Aorta (tissue), 5 donors: Measurements from ENCODE around the gene NSD1. TPM values are rescaled to one million over a fixed set of nuclear protein-coding genes. Genes with fewer than 3 reads are reported as not detected.

Experiments used
- ATAC-seq: fragments of 200-7000 bp; cut with Tn5 transposase; one replicate; pipeline ENCODE4 v1.9.1; 2022; ENCODE audit warnings: moderate library complexity; ENCODE audit not compliant: low FRiP score
- DNase-seq, 2 donors: peaks; one replicate each; pipeline ENCODE4 v3.0.0-alpha.2; 2020
- H3K27ac ChIP-seq, 2 donors: one replicate each; pipeline ENCODE4 v1.5.1; 2013; ENCODE audit warnings: low read length in 2 of 2, mild to moderate bottlenecking in 2 of 2, moderate library complexity in 2 of 2, control low read depth in 1 of 2, inconsistent platforms in 1 of 2, low read depth in 1 of 2
- H3K27me3 ChIP-seq, 2 donors: one replicate each; pipeline ENCODE4 v1.6.1; 2013; ENCODE audit warnings: control low read depth in 1 of 2, low read length in 1 of 2, mild to moderate bottlenecking in 1 of 2, moderate library complexity in 1 of 2; ENCODE audit not compliant: insufficient read depth in 2 of 2, control insufficient read depth in 1 of 2
- H3K36me3 ChIP-seq, 2 donors: one replicate each; pipeline ENCODE4 v1.6.1; 2013; ENCODE audit warnings: control low read depth in 1 of 2, low read length in 1 of 2, mild to moderate bottlenecking in 1 of 2; ENCODE audit not compliant: insufficient read depth in 2 of 2, control insufficient read depth in 1 of 2
- H3K4me1 ChIP-seq, 2 donors: one replicate each; pipeline ENCODE4 v1.6.1; 2013; ENCODE audit warnings: low read length in 2 of 2, control low read depth in 1 of 2, mild to moderate bottlenecking in 1 of 2, moderate library complexity in 1 of 2; ENCODE audit not compliant: insufficient read depth in 2 of 2, control insufficient read depth in 1 of 2
- H3K4me3 ChIP-seq, 2 donors: one replicate each; pipeline ENCODE4 v1.5.1; 2013; ENCODE audit warnings: low read length in 2 of 2, control low read depth in 1 of 2, mild to moderate bottlenecking in 1 of 2
- H3K9me3 ChIP-seq: one replicate; pipeline ENCODE4 v1.6.1; 2013; ENCODE audit warnings: mild to moderate bottlenecking, low read length; ENCODE audit not compliant: control insufficient read depth
- WGBS, 2 donors: extraction: QIAGEN DNeasy Blood & Tissue Kit; methylation state at CpG; one replicate each; pipeline ENCODE4 v1.1.7; 2013; 5-methylcytosine and 5-hydroxymethylcytosine counted together
- intact Hi-C, 2 donors: fragments of 100-400 bp; cut with DNase I; formaldehyde crosslinking; loops; one replicate each; pipeline versions ENCODE4 v1.14.2 to v1.15.0; 2022
- polyA plus RNA-seq, 2 donors: library from polyadenylated mRNA; stranded (reverse); fragments of 200-250 nt; gene quantifications; one replicate each; pipeline ENCODE4 v1.2.3, GENCODE V29; 2013
- total RNA-seq, 2 donors: library from RNA; stranded (reverse); fragmentation: NEBNext Ultra II Directional; extraction: Animal tissue kit (Norgen Biotek cat#: 25700); gene quantifications; one replicate each; pipeline ENCODE4 v1.2.1, GENCODE V29; 2021
- donor health status: healthy with polysubstance abuse.
- donor health status: Bipolar disorder and iron deficiency.
- donor health status: DM: no; HTN: no; CAD: no.
- donor health status: DM: no; HTN: no; CAD: no.
- donor health status: DM: yes; HTN: yes; CAD: no.

Gene NSD1
- total and polyA plus RNA-seq, 4 donors: 6.8 to 96.9 (median 35.3) TPM

DNA sequence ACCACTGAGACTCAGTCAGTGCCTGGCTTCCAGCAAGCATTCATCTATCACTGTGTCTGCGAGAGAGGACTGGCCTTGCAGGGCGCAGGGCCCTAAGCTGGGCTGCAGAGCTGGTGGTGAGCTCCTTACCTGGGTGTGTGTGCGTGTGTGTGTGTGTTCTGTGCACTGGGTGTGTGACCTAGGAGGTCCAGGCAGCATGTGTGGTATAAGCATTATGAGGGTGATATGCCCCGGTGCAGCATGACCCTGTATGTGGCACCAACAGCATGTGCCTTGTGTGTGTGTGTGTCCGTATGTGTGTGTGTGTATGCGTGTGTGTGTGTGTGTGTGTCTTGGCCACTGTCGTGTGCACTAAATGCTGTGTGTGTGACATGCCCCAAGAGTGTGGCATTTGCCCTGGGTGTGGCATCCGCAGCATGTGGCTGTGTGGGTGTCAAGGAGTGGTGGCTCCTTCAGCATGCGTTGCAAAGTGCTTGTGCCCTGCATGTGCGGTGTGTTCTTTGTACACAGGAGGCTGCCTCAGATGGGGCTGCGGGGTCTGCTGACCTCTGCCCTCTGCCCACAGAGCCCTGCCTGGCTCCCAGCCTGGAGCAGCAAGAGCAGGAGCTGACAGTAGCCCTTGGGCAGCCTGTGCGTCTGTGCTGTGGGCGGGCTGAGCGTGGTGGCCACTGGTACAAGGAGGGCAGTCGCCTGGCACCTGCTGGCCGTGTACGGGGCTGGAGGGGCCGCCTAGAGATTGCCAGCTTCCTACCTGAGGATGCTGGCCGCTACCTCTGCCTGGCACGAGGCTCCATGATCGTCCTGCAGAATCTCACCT is 43.5 kb upstream of the NSD1 start:
- ATAC-seq: no peak
- no peaks in the 10 kb centered on the region for H3K36me3 ChIP-seq
- 84 to 85% methylated on average over 21 of the region's 21 CpGs for WGBS, 2 donors
- intact Hi-C loops: no loop called here
- no peak overlapping the region for H3K4me3 ChIP-seq
- no peaks in the 10 kb centered on the region for H3K9me3 ChIP-seq
- no peaks in the 10 kb centered on the region for H3K27me3 ChIP-seq
- DNase-seq: no peak
- H3K27ac ChIP-seq: no peak overlapping the region
- H3K4me1 ChIP-seq: no peaks in the 10 kb centered on the region

DNA sequence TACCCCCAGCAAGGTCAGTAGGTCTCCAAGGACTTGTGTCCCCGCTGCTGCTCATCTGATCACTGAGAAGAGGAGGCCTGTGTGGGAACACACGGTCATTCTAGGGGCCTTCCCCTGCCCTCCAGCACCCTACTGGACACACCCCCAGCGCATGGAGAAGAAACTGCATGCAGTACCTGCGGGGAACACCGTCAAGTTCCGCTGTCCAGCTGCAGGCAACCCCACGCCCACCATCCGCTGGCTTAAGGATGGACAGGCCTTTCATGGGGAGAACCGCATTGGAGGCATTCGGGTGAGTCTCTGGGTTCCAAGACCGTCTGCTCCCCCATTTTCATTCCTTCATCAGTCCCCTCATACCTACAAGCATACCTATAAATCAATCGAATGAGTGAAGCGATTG is 42.8 kb upstream of the NSD1 start:
- no peaks in the 10 kb centered on the region for H3K36me3 ChIP-seq
- no peaks in the 10 kb centered on the region for H3K4me1 ChIP-seq
- no peak overlapping the region for H3K4me3 ChIP-seq
- H3K27ac ChIP-seq: no peak overlapping the region
- WGBS, 2 donors: 93 to 94% methylated on average over 13 of the region's 13 CpGs
- ATAC-seq (no peak), DNase-seq (no peak)
- H3K9me3 ChIP-seq: no peaks in the 10 kb centered on the region
- intact Hi-C loops: no loop called here
- no peaks in the 10 kb centered on the region for H3K27me3 ChIP-seq

DNA sequence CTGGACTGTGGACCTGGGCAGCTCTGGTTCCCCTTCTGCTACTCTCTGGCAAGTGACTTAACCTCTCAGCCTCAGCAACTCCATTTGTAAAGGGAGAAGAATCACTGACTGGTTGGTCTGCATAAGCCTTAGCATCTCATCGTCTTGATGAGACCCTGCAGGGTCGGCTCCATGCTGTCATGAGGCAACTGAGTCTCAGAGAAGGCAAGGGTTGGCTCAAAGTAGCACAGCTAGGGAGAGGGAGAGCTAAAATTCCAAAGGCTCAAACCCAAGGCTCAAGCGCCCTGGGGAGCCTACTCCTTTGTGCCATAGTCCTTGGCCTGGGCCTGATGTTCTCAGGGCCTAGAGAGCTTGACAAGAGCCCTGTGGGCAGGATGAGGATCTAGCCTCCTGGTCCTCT is 42.3 kb upstream of the NSD1 start:
- H3K4me1 ChIP-seq: no peaks in the 10 kb centered on the region
- 88 to 89% methylated on average over 3 of the region's 3 CpGs for WGBS, 2 donors
- H3K27me3 ChIP-seq: no peaks in the 10 kb centered on the region
- H3K36me3 ChIP-seq: no peaks in the 10 kb centered on the region
- DNase-seq (no peak), ATAC-seq (no peak)
- no peak overlapping the region for H3K27ac ChIP-seq
- intact Hi-C loops: no loop called here
- no peaks in the 10 kb centered on the region for H3K9me3 ChIP-seq
- H3K4me3 ChIP-seq: no peak overlapping the region

DNA sequence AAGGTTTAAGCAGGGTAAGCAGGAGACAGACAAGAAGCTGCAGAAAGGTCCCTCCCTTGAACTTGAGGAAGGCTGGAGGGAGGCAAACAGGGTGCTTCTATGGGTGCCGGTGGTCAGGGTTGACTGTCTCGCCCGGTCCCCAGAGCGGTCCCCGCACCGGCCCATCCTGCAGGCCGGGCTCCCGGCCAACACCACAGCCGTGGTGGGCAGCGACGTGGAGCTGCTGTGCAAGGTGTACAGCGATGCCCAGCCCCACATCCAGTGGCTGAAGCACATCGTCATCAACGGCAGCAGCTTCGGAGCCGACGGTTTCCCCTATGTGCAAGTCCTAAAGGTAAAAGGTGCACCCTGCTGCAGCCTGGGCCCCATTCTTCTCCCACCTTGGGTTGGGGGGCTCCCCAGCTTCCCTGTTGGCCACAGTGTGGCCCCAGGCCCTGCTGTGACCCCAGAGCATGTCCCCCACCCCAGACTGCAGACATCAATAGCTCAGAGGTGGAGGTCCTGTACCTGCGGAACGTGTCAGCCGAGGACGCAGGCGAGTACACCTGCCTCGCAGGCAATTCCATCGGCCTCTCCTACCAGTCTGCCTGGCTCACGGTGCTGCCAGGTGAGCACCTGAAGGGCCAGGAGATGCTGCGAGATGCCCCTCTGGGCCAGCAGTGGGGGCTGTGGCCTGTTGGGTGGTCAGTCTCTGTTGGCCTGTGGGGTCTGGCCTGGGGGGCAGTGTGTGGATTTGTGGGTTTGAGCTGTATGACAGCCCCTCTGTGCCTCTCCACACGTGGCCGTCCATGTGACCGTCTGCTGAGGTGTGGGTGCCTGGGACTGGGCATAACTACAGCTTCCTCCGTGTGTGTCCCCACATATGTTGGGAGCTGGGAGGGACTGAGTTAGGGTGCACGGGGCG is 41.1 kb upstream of the NSD1 start:
- H3K36me3 ChIP-seq: no peaks in the 10 kb centered on the region

DNA sequence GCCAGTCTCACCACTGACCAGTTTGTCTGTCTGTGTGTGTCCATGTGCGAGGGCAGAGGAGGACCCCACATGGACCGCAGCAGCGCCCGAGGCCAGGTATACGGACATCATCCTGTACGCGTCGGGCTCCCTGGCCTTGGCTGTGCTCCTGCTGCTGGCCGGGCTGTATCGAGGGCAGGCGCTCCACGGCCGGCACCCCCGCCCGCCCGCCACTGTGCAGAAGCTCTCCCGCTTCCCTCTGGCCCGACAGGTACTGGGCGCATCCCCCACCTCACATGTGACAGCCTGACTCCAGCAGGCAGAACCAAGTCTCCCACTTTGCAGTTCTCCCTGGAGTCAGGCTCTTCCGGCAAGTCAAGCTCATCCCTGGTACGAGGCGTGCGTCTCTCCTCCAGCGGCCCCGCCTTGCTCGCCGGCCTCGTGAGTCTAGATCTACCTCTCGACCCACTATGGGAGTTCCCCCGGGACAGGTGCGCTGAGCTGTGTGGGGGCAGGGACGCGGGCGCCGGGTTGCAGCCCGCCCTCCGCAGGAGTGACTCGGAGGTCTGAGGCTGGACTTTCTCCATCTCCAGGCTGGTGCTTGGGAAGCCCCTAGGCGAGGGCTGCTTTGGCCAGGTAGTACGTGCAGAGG is 40.4 kb upstream of the NSD1 start:
- H3K9me3 ChIP-seq: no peaks in the 10 kb centered on the region
- no peak for DNase-seq
- intact Hi-C loops: no loop called here
- 94 to 96% methylated on average over 37 to 40 of the region's 40 CpGs for WGBS, 2 donors
- no peak overlapping the region for H3K27ac ChIP-seq
- H3K4me1 ChIP-seq: no peaks in the 10 kb centered on the region
- H3K36me3 ChIP-seq: no peaks in the 10 kb centered on the region
- ATAC-seq: no peak
- no peaks in the 10 kb centered on the region for H3K27me3 ChIP-seq
- no peak overlapping the region for H3K4me3 ChIP-seq

More for the DNA sequence above, 41.1 kb upstream of the NSD1 start:
- Histone ChIP-seq H3K27me3 (no peaks in the 10 kb centered on the region), H3K4me1 (no peaks in the 10 kb centered on the region), H3K4me3 (no peak overlapping the region), H3K27ac (no peak overlapping the region), H3K9me3 (no peaks in the 10 kb centered on the region)
- 89% methylated on average over 32 of the region's 32 CpGs for WGBS, 2 donors
- intact Hi-C loops: no loop called here
- DNase-seq (no peak), ATAC-seq (no peak)

DNA sequence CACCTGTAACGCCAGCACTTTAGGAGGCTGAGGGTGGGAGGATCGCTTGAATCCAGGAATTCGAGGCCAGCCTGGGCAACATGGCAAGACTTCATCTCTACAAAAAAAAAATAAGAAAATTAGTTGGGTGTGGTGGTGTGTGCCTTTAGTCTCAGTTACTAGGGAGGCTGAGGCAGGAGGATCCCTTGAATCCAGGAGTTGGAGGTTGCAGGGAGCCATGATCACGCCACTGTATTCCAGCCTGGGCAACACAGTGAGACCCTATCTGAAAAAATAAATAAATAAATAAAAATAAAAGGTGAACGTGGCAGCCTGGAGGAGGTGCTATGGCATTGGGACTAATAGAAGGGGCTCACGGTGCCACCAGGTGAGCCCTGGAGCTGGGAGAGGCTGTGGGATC is 39.8 kb upstream of the NSD1 start:
- ATAC-seq (no peak), DNase-seq (no peak)
- Histone ChIP-seq H3K27ac (no peak overlapping the region), H3K4me3 (no peak overlapping the region), H3K36me3 (no peaks in the 10 kb centered on the region), H3K4me1 (no peaks in the 10 kb centered on the region), H3K9me3 (no peaks in the 10 kb centered on the region), H3K27me3 (no peaks in the 10 kb centered on the region)
- WGBS, 2 donors: 95 to 97% methylated on average over 6 of the region's 6 CpGs
- intact Hi-C loops: no loop called here

DNA sequence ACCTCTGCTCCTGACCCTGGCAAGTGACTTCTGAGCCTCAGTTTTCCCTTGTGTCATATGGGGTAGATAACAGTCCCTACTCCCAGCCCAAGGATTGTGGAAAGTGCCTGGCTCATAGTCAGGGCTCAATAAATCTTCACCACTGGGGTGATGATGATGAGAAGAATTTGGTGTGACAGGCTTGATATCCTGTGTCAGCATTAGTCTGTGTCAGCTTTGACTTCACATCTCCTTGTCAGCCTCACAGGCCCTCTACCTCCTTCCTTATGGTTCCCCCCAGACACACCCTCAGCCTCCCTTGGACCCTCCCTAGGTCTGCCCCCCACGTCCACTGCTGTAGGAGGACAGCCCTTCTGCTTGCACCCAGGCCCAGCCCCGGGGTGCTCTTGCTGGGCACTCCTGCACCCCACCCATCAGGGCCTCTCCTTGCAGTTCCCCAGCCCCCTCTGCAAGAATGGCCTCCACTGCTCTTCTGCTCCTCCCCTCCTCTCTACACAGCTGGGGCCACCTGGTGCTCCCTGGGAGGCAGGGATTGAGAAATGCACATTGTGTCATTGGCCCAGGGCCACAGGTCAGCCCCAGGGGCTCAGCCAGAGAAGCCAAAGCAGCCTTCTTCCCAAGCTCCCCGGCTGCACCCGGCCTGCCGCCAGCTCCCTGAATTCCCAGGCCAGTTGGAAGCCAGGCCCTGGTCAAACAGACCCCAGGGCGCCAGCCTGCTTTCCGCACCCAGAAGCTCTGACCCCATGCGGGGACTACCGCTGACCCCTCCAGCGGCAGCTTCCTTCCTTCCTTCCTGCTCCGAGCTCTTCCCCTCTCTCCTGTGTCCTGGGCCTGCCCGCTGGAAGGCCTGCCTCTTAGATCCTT is 39.1 kb upstream of the NSD1 start:
- DNase-seq (no peak), ATAC-seq (no peak)
- Histone ChIP-seq H3K4me1 (no peaks in the 10 kb centered on the region), H3K27ac (no peak overlapping the region), H3K9me3 (no peaks in the 10 kb centered on the region), H3K27me3 (no peaks in the 10 kb centered on the region), H3K4me3 (no peak overlapping the region), H3K36me3 (no peaks in the 10 kb centered on the region)
- intact Hi-C loops: no loop called here
- 79 to 84% methylated on average over 12 of the region's 12 CpGs for WGBS, 2 donors

DNA sequence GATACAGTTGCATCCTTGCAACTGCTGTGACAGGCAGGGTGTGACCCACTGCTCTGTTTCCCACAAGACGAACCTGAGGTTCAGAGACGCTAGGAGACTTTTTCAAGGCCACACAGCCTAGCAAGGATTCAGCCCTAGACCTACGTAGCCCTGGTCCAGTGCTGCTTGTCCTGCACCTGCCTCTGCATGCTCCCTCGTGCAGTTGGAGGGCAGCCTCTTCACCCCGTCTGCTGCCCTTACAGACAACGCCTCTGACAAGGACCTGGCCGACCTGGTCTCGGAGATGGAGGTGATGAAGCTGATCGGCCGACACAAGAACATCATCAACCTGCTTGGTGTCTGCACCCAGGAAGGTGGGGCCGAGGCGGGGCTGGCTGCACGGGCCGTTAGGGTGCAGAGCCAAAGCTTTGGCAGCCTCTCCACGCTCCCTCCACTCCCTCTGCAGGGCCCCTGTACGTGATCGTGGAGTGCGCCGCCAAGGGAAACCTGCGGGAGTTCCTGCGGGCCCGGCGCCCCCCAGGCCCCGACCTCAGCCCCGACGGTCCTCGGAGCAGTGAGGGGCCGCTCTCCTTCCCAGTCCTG is 38.4 kb upstream of the NSD1 start:
- no peaks in the 10 kb centered on the region for H3K36me3 ChIP-seq
- DNase-seq (no peak), ATAC-seq (no peak)
- intact Hi-C loops: no loop called here
- H3K4me3 ChIP-seq: no peak overlapping the region
- no peak overlapping the region for H3K27ac ChIP-seq
- no peaks in the 10 kb centered on the region for H3K4me1 ChIP-seq
- no peaks in the 10 kb centered on the region for H3K27me3 ChIP-seq
- no peaks in the 10 kb centered on the region for H3K9me3 ChIP-seq
- WGBS, 2 donors: 87 to 88% methylated on average over 28 of the region's 28 CpGs
